GM21447 (cell line): ENCODE data around the gene RPS6KC1.
"Not testable (repeated sequence)": the region's sequence is repeated elsewhere in the genome, so short reads cannot be mapped to it uniquely, and the experiment has no call there.

Source experiments
- ATAC-seq: cut with Tn5 transposase; IDR thresholded peaks from one replicate; pipeline ENCODE4 v1.9.1; 2021; ENCODE audit not compliant: unreplicated experiment

Gene RPS6KC1

GRCh38 chr1:213051127-213051880 is at the start of gene RPS6KC1:
TSS of gene RPS6KC1 (plus strand) at chr1:213051241. CDS start at chr1:213051405, 164 bp downstream.
- ATAC-seq: peak; percentile 97

DNA sequence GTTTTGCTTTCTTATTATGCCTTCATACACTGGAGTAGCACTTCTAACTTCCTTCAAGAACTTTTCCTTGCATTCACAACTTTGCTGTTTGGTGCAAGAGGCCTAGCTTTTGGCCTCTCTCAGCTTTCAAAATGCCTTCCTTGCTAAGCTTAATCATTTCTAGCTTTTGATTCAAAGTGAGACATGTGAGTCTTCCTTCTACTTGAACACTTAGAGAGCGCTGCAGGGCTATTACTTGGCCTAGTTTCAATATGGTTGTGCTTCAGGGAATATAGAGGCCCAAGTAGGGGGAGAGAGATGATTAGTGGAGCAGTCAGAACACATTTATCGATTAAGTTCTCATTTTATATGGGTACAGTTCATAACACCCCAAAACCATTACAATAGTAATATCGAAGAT is 47.8 kb upstream of the RPS6KC1 start:
- ATAC-seq: peak; percentile 77

DNA sequence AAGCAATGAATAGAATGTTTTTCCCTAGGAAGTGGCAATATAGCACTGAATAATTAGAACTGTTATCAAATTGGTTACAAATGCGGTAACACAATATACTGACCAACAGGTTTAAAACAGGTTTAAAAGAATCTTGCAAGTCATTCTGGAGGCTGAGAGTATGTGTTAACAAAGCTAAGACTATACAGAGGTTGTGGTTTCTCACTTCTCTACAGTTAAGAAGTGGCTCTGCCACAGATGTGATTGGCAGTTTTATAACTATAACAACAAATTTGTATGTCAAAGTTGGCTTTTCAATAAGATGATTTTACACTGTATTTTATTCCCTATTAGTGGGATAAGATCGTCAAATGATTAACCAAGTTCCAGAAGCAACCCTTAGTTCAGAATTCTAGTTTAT is 42.5 kb upstream of the RPS6KC1 start:
- peak; percentile 91 for ATAC-seq

- no peak for ATAC-seq
These were observed 36.4 kb upstream of the RPS6KC1 start for GRCh38 chr1:213014642-213015041.

DNA sequence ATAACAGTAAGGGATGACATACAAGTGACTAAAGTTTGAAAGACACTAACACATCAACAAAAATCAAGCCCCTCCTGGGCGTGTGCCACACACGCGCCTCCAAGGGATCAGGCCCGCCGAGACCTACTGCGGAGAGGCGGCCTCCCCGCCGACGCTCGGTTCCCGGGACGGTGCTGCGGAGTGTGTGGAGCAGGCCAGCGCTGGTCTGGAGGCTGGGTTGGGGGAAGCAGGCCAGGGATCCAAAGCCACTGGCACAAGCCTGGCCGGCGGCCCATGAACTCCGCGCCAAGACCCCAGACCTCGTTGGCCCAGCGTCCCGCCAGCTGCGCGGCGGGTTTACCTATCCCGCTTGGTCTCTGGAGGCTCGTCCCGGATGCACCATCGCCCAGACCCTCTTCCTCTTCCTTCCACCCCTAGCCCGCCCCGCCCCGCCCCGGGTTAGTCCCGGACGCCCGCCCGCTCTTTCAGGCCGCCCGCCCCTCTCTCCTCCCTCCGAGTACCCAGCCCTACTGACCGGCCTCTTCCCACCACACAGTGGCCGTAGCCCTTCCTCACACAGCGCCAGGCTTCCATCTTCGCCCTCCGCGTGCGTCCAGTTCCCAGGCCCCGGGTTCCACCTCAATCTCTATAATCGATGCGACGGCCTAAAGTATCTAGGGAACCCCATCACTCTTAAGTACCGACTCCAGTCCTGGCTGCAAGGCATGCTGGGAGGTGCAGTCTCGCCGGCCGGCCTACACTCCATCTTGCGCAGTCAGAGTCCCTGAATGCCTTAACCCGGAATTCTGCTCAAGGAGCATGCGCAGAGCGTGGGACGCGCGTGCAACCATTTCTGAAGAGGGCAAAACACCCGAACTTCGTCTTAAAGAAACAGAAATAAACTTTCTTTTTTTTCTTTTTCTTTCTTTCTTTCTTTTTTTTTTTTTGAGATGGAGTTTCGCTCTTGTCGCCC is 35.7 kb upstream of the RPS6KC1 start, which contains the start of gene ANGEL2:
Gene ANGEL2 (minus strand): TSS at position 769 of the 952 bp plus-strand sequence. CDS start 196 bp downstream, at position 573.
- peak; percentile 94 for ATAC-seq

DNA sequence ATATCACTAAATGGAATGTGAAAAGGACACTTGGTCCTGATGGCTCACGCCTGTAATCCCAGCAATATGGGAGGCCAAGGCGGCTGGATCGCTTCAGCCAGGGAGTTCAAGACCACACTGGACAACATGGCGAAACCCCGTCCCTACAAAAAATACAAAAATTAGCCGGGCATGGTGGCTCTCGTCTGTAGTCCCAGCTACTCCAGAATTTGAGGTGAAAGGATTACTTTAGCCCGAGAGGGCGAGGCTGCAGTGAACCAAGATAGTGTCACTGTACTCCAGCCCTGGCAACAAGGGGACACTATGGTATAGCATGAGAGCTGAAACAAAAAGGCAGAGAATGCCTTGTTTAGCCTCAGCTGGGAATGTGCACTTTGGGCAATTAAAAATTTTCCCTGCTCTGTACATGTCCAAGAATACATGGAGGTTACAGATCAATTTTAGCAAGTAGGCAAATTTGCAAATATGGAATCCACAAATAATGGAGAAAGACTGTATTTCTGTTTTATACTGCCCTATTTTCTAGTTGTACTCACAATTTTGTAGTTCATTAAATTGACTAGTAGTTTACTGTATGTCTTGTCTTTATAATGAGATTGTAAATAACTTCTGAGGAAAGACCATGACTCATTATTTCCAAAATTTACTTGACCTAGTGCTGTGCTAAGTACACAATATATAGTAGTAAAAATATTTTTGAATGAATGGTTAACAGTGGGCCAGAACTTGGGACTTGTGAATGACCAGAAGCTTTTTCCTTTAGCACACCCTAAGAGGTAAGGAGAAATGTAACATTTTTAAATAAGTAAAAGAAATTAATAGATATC is 33.4 kb upstream of the RPS6KC1 start:
- ATAC-seq: no peak

- ATAC-seq: no peak
These were observed 31.6 kb upstream of the RPS6KC1 start for GRCh38 chr1:213019450-213019849.

- no peak for ATAC-seq
These were observed 31.0 kb upstream of the RPS6KC1 start for GRCh38 chr1:213020016-213020415.

DNA sequence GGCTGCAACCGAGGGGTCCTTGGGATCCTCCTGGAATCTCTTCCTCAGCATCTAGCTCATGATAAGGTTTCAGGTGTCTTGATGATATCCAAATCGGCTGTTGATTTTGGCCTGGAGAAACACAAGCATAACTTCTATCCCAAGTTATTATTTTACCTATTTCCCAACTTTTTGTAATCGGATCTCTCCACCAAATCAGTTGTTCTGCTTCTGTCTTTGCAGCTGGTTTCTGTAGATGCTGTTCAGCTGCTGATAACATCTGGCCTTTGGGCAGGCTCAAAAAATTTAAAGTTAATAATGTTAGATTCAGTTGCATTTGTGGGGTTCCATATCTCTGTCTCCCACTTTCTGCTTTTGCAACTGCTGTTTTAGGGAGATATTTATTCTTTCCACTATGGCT is 24.0 kb upstream of the RPS6KC1 start:
- ATAC-seq: not testable (repeated sequence)

- ATAC-seq: no peak
These were observed 18.4 kb upstream of the RPS6KC1 start for GRCh38 chr1:213032651-213033050.

DNA sequence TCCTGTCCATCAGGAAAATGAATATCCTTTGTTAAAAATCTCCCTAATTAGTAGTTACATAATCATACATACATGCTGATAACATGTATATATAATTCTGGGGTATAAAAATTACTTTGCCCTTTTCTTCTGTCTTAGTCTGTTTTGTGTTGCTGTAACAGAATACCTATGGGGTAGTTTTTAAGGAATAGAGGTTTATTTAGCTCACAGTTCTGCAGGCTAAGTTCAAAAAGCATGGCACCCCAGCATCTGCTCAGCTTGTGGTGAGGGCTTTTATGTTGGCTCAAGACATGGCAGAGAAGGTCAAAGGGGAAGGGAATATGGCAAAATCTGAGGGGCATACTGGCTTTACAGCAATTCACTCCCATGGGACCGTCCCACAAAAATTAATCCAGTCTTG is 16.3 kb upstream of the RPS6KC1 start:
- ATAC-seq: no peak

DNA sequence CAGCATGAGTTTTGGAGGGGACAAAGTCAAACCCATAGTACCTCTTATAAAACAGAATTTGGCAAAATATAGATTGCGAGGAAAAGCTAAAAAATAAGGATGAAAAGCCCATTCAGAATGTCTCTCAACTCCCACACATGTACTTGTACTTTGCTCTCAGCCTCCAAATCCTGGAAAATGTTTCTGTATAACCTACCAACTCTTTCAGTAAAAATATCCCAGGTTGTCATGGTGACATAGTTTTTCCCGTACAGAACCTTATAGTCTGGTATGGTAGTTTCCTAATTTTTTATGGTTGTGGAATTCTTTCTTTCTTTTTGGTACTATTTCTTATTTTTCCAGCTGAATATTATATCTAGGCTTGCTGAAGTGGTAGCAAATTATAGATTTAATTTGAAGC is 15.5 kb upstream of the RPS6KC1 start:
- ATAC-seq: no peak

DNA sequence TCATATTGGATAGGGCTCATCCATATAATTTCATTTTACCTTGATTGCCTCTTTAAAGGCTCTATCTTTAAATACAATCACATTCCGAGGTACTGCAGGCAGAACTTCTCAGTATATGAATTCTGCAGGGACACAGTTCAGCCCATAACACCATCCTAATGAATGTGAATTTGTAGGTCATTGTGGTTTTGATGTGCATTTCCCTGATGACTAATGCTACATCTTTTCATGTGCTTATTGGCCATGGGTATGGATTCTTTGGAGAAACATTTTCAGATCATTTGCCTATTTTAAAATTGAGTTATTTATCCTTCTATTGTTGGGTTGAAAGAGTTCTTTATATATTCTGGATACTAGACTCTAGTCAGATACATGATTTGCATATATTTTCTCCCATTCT is 9.6 kb upstream of the RPS6KC1 start:
- ATAC-seq: no peak

DNA sequence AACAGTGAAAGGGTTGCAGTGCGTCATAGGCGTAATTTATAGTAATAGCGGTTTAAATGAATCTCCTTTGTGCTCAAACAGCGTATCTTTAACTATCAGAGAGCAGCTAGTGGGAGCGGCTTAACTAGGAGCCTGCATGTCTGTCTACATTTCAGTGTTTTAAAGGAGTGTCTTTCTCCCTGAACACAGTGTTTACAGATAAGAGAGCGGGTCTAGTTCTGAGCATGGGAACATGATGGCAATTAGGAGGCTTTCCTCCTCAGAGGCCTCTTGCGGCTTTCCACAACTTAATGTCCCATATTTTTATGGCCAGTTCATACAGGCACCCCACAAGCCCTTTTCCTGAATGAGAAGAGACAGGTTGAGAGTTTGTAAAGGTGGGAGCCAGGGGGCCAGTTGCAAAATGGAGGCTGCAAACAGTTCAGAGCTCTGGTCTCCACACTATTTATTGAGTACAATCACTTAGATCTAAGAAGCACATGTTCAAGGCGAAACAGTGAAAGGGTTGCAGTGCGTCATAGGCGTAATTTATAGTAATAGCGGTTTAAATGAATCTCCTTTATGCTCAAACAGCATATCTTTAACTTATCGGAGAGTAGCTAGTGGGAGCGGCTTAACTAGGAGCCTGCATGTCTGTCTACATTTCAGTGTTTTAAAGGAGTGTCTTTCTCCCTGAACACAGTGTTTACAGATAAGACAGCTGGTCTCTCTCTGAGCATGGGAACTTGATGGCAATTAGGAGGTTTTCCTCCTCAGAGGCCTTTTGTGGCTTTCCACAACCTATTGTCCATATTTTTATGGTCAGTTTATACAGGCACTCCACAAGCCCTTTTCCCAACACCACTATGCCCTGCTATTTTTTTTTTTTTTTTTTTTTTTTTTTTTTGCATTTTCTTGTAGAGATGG is 5.5 kb upstream of the RPS6KC1 start:
- ATAC-seq: not testable (repeated sequence)

DNA sequence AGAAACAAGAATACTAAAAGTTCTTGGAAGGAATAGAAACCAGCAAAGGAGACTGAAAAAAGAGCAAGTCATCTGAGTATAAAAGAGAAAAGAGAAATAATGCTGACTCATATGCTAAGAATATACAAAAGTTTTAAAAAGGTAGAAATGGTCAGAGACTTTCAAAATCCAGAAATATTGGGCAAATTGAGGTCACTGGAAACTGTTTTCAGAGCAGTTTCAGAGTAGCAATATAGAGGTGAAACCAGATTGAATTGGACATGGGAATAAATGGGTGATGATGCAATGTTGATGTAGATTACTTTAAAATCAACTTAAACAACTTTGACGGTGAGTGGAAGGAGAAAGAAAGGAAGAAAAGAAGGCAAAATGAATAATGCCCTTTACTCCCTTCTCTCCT is 1.8 kb upstream of the RPS6KC1 start:
- ATAC-seq: no peak

DNA sequence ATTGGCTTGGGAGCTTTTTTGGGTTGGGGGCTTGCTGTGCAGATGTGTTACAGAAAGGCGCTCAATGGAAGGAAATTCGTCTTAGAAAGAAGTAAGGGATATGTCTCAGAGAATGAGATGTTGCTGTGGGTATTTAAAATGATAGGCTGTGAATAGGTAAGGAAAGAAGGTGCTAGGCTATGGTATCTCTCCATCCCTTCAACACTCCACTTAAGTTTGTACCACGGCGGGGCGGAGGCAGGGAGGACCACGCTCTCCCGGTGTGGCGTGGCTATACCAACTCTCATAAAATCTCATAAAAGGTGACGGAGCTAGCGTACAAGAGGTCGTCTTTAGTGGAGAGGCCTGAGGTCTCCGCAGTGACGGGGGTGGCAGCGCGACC is 305 bp upstream of the RPS6KC1 start:
- ATAC-seq: peak; percentile 31

DNA sequence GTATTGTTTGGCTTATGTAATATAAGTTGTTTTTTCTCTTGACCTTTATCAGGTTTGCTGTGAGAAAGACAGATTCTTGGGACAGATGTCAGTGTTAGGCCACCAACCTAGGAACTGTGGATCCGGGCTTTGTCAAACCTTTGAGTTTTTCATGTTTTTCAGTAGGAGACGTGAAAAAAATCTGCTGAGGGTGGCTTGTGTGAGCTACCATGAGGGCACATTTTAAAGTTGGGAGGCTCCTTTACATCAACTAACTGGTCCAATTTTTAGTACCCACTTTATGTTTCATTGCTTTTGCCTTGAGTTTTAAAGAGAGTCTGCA is 801 bp downstream of the RPS6KC1 start:
- ATAC-seq: no peak

GRCh38 chr1:213053455-213053854 is 2.4 kb downstream of the RPS6KC1 start:
- ATAC-seq: no peak

DNA sequence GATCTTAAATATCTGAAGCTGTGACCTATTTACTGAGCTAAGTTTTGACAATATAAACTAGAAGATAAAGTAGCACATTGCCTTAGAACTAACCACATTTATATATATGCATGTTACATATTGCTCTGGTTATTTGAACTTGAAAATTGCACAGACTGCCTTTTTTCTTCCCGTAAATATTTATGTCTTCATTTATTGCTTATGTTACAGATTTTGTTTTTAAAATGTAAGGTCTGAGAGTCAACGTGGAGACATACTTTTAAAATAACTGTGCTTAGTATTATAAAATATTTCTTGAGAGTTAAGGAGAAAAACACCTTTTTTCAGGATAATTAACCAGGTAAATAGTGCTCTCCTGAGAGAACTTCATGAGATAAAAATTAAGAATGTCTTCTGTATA is 3.1 kb downstream of the RPS6KC1 start:
- no peak for ATAC-seq
